Endometrium (tissue), 2 donors: ENCODE results near the gene SWSAP1.

Experiments used
- FAIRE-seq: peaks from 2 replicates; lab custom pipeline; 2012; peaks lifted over from hg19 to GRCh38; lab: Jason Lieb, UNC
- donor health status: control.
- donor health status: control.

Gene SWSAP1

GRCh38 chr19:11355160-11356073 lies 19.0 kb upstream of the SWSAP1 start, which contains the start of gene PLPPR2:
Gene PLPPR2, plus strand, starts transcription at chr19:11355432. Its CDS starts 2,242 bp downstream, at chr19:11357674.
- no peak for FAIRE-seq

GRCh38 chr19:11356074-11356397 lies 18.4 kb upstream of the SWSAP1 start:
- FAIRE-seq, result no peak

- no peak for FAIRE-seq
These were observed 17.6 kb upstream of the SWSAP1 start for GRCh38 chr19:11356676-11357550.

- no peak for FAIRE-seq
These were observed 15.0 kb upstream of the SWSAP1 start for GRCh38 chr19:11359421-11359820.

GRCh38 chr19:11361037-11361770 lies 13.3 kb upstream of the SWSAP1 start:
- no peak for FAIRE-seq

GRCh38 chr19:11361771-11362731 lies 12.4 kb upstream of the SWSAP1 start:
- FAIRE-seq, result no peak

GRCh38 chr19:11363881-11364280 lies 10.6 kb upstream of the SWSAP1 start:
- FAIRE-seq, result no peak

- no peak for FAIRE-seq
These were observed 10.1 kb upstream of the SWSAP1 start for GRCh38 chr19:11364296-11364904.

GRCh38 chr19:11364935-11365334 lies 9.5 kb upstream of the SWSAP1 start:
- FAIRE-seq, result no peak

GRCh38 chr19:11365557-11366117 lies 8.8 kb upstream of the SWSAP1 start:
- FAIRE-seq, result no peak

- FAIRE-seq, result no peak
These were observed 6.9 kb upstream of the SWSAP1 start for GRCh38 chr19:11367528-11367927.

- FAIRE-seq, result no peak
These were observed 3.7 kb upstream of the SWSAP1 start for GRCh38 chr19:11370744-11371143.

- FAIRE-seq, result no peak
These were observed 1.1 kb upstream of the SWSAP1 start for GRCh38 chr19:11373166-11373884.

- FAIRE-seq, result no peak
These were observed 507 bp upstream of the SWSAP1 start for GRCh38 chr19:11373885-11374432.

GRCh38 chr19:11375143-11375948 lies 880 bp downstream of the SWSAP1 start:
- FAIRE-seq, result no peak

GRCh38 chr19:11377237-11377636 lies 2.8 kb downstream of the SWSAP1 start:
- FAIRE-seq, result no peak

- no peak for FAIRE-seq
These were observed 3.3 kb downstream of the SWSAP1 start for GRCh38 chr19:11377756-11378155.
